IMR-90 (cell line): ENCODE data around the gene SIX4. TPM values are rescaled to one million over a fixed set of nuclear protein-coding genes. Genes with fewer than 3 reads are reported as not detected.

Experiments used
- ATAC-seq: fragments of 200-7000 bp; cut with Tn5 transposase; 2 replicates; pipeline ENCODE4 v1.9.1; 2020; ENCODE audit warnings: low read depth, mild to moderate bottlenecking, moderate library complexity
- BruUV-seq: library from RNA; stranded (reverse); fragments of 400-500 nt; replicated peaks from 2 replicates; lab custom pipeline; 2021; lab: Mats Ljungman, UMichigan
- CTCF ChIA-PET: fragments of 300-600 bp; formaldehyde crosslinking; extraction: SDS; loops from one replicate; lab custom pipeline; 2021; ENCODE audit warnings: antibody characterized with exemption; lab: Yijun Ruan, JAX
- POLR2A ChIA-PET: fragments of 300-600 bp; sonication (Branson Sonifier 250); formaldehyde crosslinking; loops from one replicate; lab custom pipeline; 2022; ENCODE audit warnings: antibody characterized with exemption; ENCODE audit not compliant: unreplicated experiment; lab: Charles Lee
- DNase-seq: peaks from one replicate; pipeline ENCODE4 v3.0.0; 2013
- H2AFZ ChIP-seq: replicated peaks from 2 replicates; pipeline ENCODE3; 2013; ENCODE audit warnings: low read length, mild to moderate bottlenecking; ENCODE audit not compliant: poor library complexity
- H2AK5ac ChIP-seq: 2 replicates; pipeline ENCODE4 v1.6.1; 2013; ENCODE audit warnings: low read depth, low read length, inconsistent platforms
- H2AK9ac ChIP-seq: replicated peaks from 2 replicates; pipeline ENCODE3; 2013; ENCODE audit warnings: mild to moderate bottlenecking, low read depth, low read length, moderate library complexity; ENCODE audit not compliant: poor library complexity
- H2BK120ac ChIP-seq: 2 replicates; pipeline ENCODE4 v1.6.1; 2013; ENCODE audit warnings: low read depth, low read length, inconsistent platforms
- H2BK15ac ChIP-seq: 3 replicates; pipeline ENCODE4 v1.6.1; 2013; ENCODE audit warnings: low read depth, low read length, inconsistent platforms
- H2BK20ac ChIP-seq: 2 replicates; pipeline ENCODE4 v1.6.1; 2013; ENCODE audit warnings: low read depth, mild to moderate bottlenecking, inconsistent platforms, low read length, moderate library complexity
- H2BK5ac ChIP-seq: 2 replicates; pipeline ENCODE4 v1.6.1; 2013; ENCODE audit warnings: mild to moderate bottlenecking, low read depth, low read length, inconsistent platforms; ENCODE audit not compliant: poor library complexity, severe bottlenecking
- H3K14ac ChIP-seq: replicated peaks from 2 replicates; pipeline ENCODE4 v1.6.1; 2013; ENCODE audit warnings: low read depth, low read length, inconsistent platforms
- H3K18ac ChIP-seq: 2 replicates; pipeline ENCODE4 v1.6.1; 2013; ENCODE audit warnings: low read depth, low read length, control low read depth
- H3K23ac ChIP-seq: 2 replicates; pipeline ENCODE4 v1.6.1; 2013; ENCODE audit warnings: low read depth, low read length, inconsistent platforms
- H3K27ac ChIP-seq: 2 replicates; pipeline ENCODE4 v1.5.1; 2013; ENCODE audit warnings: mild to moderate bottlenecking, control low read depth, low read length; ENCODE audit not compliant: insufficient read depth
- H3K27me3 ChIP-seq: 2 replicates; pipeline ENCODE4 v1.6.1; 2013; ENCODE audit warnings: low read length; ENCODE audit not compliant: control insufficient read depth, insufficient read depth
- H3K36me3 ChIP-seq: 2 replicates; pipeline ENCODE4 v1.6.1; 2013; ENCODE audit warnings: low read length, mixed read lengths; ENCODE audit not compliant: control insufficient read depth, insufficient read depth
- H3K4ac ChIP-seq: 2 replicates; pipeline ENCODE4 v1.6.1; 2013; ENCODE audit warnings: low read depth, low read length, inconsistent platforms
- H3K4me1 ChIP-seq: 2 replicates; pipeline ENCODE4 v1.6.1; 2013; ENCODE audit warnings: low read length, mixed read lengths; ENCODE audit not compliant: control insufficient read depth, insufficient read depth
- H3K4me2 ChIP-seq: 2 replicates; pipeline ENCODE4 v1.6.1; 2013; ENCODE audit warnings: low read depth, mild to moderate bottlenecking, control low read depth, low read length, moderate library complexity
- H3K4me3 ChIP-seq: 2 replicates; pipeline ENCODE4 v1.5.1; 2013; ENCODE audit warnings: low read depth, mild to moderate bottlenecking, control low read depth, low read length, moderate library complexity; ENCODE audit not compliant: insufficient read depth
- H3K56ac ChIP-seq: 2 replicates; pipeline ENCODE4 v1.6.1; 2013; ENCODE audit warnings: low read length, inconsistent platforms; ENCODE audit not compliant: insufficient read depth; ENCODE audit errors: extremely low read depth
- H3K79me1 ChIP-seq, 2 experiments: 2 replicates each; pipeline ENCODE4 v1.6.1; 2013; ENCODE audit warnings: low read length in 2 of 2, inconsistent platforms in 1 of 2, low read depth in 1 of 2
- H3K9ac ChIP-seq: 2 replicates; pipeline ENCODE4 v1.6.1; 2013; ENCODE audit warnings: low read depth, low read length, control low read depth
- H3K9me1 ChIP-seq: 2 replicates; pipeline ENCODE4 v1.6.1; 2013; ENCODE audit warnings: low read length, inconsistent platforms; ENCODE audit not compliant: insufficient read depth
- H3K9me3 ChIP-seq: 2 replicates; pipeline ENCODE4 v1.6.1; 2013; ENCODE audit warnings: low read length; ENCODE audit not compliant: control insufficient read depth, insufficient read depth
- H4K20me1 ChIP-seq: 2 replicates; pipeline ENCODE4 v1.6.1; 2013; ENCODE audit warnings: low read length, inconsistent platforms; ENCODE audit not compliant: insufficient read depth
- H4K5ac ChIP-seq: 2 replicates; pipeline ENCODE4 v1.6.1; 2013; ENCODE audit warnings: mild to moderate bottlenecking, low read depth, low read length, control low read depth
- H4K8ac ChIP-seq, 2 experiments: 2 replicates each; pipeline ENCODE4 v1.6.1; 2013; ENCODE audit warnings: low read depth in 2 of 2, low read length in 2 of 2, control low read depth in 1 of 2, inconsistent platforms in 1 of 2
- H4K91ac ChIP-seq: 2 replicates; pipeline ENCODE4 v1.6.1; 2013; ENCODE audit warnings: low read depth, low read length, inconsistent platforms; ENCODE audit not compliant: insufficient read depth
- CEBPB ChIP-seq: IDR thresholded peaks from 2 replicates; pipeline ENCODE4 v1.6.1; 2012; ENCODE audit warnings: low read depth, low read length, improper control_type of control experiment
- MAZ ChIP-seq: IDR thresholded peaks from 2 replicates; pipeline ENCODE4 v1.6.1; 2012; ENCODE audit warnings: low read depth, mild to moderate bottlenecking, low read length, improper control_type of control experiment, moderate library complexity, borderline replicate concordance
- WGBS, 2 experiments: methylation state at CpG; one replicate each; pipeline versions ENCODE4 v1.1.5 to v1.1.7; 2013; ENCODE audit warnings: missing lambda C conversion rate in 2 of 2; ENCODE audit not compliant: insufficient read length in 1 of 2; ENCODE audit errors: extremely low coverage in 2 of 2; 5-methylcytosine and 5-hydroxymethylcytosine counted together
- dilution Hi-C: fragments of 300-500 bp; cut with HindIII; formaldehyde crosslinking; loops from one replicate; pipeline ENCODE4 v1.14.3; 2018; ENCODE audit warnings: low sequenced_read_pairs; ENCODE audit not compliant: unreplicated experiment
- in situ Hi-C: fragments of 300-500 bp; cut with MboI; formaldehyde crosslinking; loops from 3 replicates; pipeline ENCODE4 v1.14.3; 2019; ENCODE audit warnings: low sequenced_read_pairs, inconsistent platforms, mixed read lengths
- intact Hi-C: fragments of 100-400 bp; cut with micrococcal nuclease; formaldehyde crosslinking; loops from 2 replicates; pipeline ENCODE4 v1.10.0; 2022
- polyA plus RNA-seq, 3 experiments: library from polyadenylated mRNA; depleted of rRNA; stranded (reverse); fragments of >200 nt; gene quantifications; 2 replicates each; pipeline ENCODE4 v1.2.3, GENCODE V29; 2012; ENCODE audit warnings: low replicate concordance in 1 of 3
- total RNA-seq: library from RNA; depleted of rRNA; stranded (reverse); fragments of >200 nt; gene quantifications from 2 replicates; pipeline ENCODE4 v1.2.3, GENCODE V29; 2012
- TF ChIP-seq, protein P1 (sequence below): fragments of 150-350 bp; IDR thresholded peaks from 2 replicates; pipeline ENCODE4 v1.6.1; 2017; ENCODE audit warnings: mild to moderate bottlenecking, antibody characterized with exemption, low read length, low read depth

SIX4 gene
- total and polyA plus RNA-seq, 2 of the 4 experiments (the other 2 are of a cell fraction), result 7.1 to 42.7 TPM

DNA sequence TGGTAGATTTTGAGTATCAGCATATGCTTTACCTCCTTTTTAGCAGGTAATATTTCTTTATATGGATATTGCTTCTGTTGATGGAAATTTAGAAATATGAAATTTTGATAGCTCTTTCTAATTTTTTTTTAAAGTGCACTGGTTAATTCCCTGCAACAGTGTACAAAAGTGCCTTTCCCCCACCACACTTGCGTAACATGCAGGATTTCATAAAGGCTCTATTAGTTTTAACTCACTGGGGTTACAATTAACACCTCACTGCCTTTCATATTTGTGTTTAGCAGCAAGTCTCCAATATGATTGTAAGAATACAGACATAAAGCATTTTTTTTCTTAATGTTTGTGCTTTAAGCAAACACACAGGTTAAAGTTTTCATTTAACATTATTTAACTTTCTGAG, 36.1 kb upstream of the SIX4 start:
- H2BK120ac ChIP-seq, result no peak overlapping the region
- no peak overlapping the region for H4K8ac ChIP-seq
- no peak overlapping the region for H4K5ac ChIP-seq
- no peak overlapping the region for H3K4me3 ChIP-seq
- intact Hi-C loops (no loop called here), in situ Hi-C loops (no loop called here), dilution Hi-C loops (no loop called here)
- no peak overlapping the region for H3K14ac ChIP-seq
- DNase-seq (no peak), ATAC-seq (no peak)
- no peak overlapping the region for H2AK5ac ChIP-seq
- H3K27ac ChIP-seq, result no peak overlapping the region
- H2BK5ac ChIP-seq, result no peak overlapping the region
- no peak overlapping the region for H3K23ac ChIP-seq
- H3K18ac ChIP-seq, result no peak overlapping the region
- no peaks in the 10 kb centered on the region for H3K9me3 ChIP-seq
- ChIA-PET CTCF (interaction anchor here (0.9 kb wide), 1 partner anchor 14 kb away, joined by 3 read pairs; no protein-coding TSS in a partner anchor), POLR2A (no interaction called here)
- H3K9ac ChIP-seq, result no peak overlapping the region
- H4K20me1 ChIP-seq, result peaks cover 14% of the 10 kb centered on the region; the same call in 1 of the 2 replicates
- H3K56ac ChIP-seq, result no peak overlapping the region
- peaks cover 21 to 59% of the 10 kb centered on the region in 2 experiments for H3K79me1 ChIP-seq
- no peak overlapping the region for H3K4ac ChIP-seq
- no peaks in the 10 kb centered on the region for H3K27me3 ChIP-seq
- H4K91ac ChIP-seq, result no peak overlapping the region
- H2BK20ac ChIP-seq, result no peak overlapping the region
- peaks cover 9% of the 10 kb centered on the region for H3K9me1 ChIP-seq
- TF ChIP-seq, protein P1, sequence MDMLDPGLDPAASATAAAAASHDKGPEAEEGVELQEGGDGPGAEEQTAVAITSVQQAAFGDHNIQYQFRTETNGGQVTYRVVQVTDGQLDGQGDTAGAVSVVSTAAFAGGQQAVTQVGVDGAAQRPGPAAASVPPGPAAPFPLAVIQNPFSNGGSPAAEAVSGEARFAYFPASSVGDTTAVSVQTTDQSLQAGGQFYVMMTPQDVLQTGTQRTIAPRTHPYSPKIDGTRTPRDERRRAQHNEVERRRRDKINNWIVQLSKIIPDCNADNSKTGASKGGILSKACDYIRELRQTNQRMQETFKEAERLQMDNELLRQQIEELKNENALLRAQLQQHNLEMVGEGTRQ, result no peak
- TF ChIP-seq MAZ (no peak), CEBPB (peak; percentile 46)
- no TSS peak for BruUV-seq
- H2BK15ac ChIP-seq, result no peak overlapping the region
- no peak overlapping the region for H2AFZ ChIP-seq
- no CpG with 5 or more reads among the region's 1 CpG for WGBS, 2 experiments
- peaks cover 13% of the 10 kb centered on the region for H3K4me1 ChIP-seq
- no peak overlapping the region for H3K4me2 ChIP-seq
- no peaks in the 10 kb centered on the region for H3K36me3 ChIP-seq
- no peak overlapping the region for H2AK9ac ChIP-seq
